ENCODE data around the gene TCP11. TPM values are rescaled to one million over a fixed set of nuclear protein-coding genes. Genes with fewer than 3 reads are reported as not detected.

TCP11 gene
- total RNA-seq, 2 experiments from 2014 or later = not detected

DNA sequence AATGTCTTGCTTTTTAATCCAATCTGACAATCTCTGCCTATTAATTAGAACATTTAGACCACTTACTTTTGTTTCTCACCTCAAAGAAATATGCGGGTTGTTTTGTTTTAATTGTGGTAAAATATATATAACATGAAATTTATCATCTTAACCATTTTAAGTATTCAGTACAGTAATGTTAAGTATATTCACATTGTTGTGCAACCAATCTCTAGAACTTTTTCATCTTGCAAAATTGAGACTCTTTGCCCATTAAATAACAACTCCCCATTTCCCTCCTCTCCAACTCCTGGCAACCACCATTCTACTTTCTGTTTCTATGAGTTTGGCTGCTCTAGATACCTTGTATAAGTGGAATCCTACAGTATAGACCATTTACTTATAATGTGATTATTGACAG lies 13.8 kb upstream of the TCP11 start:
- ChIA-PET POLR2A (no interaction called here), CTCF (interaction anchor here (0.8 to 3.2 kb wide), 4 partner anchors 15 to 168 kb away, joined by 3 to 13 read pairs (median 7); no protein-coding TSS in a partner anchor)
- Mint-ChIP-seq H3K36me3 (no peaks in the 10 kb centered on the region), H3K27ac (no peak overlapping the region), H3K4me1 (ENCODE audit: low read depth) (peaks cover 7% of the 10 kb centered on the region), H3K9me3 (no peaks in the 10 kb centered on the region), H3K4me3 (no peak overlapping the region), H3K27me3 (no peaks in the 10 kb centered on the region)
- intact Hi-C loops (cut with micrococcal nuclease) = no loop called here
- DNase-seq = no peak

GRCh38 chr6:35154262-35154661 lies 13.1 kb upstream of the TCP11 start:
- DNase-seq = no peak
- H3K27ac Mint-ChIP-seq = no peak overlapping the region
- CTCF ChIA-PET = interaction anchor here (1.4 to 3.2 kb wide), 3 partner anchors 14 to 167 kb away, joined by 5 to 13 read pairs (median 9); no protein-coding TSS in a partner anchor
- POLR2A ChIA-PET = no interaction called here
- intact Hi-C loops (cut with micrococcal nuclease) = no loop called here
- H3K4me3 Mint-ChIP-seq = no peak overlapping the region
- no peaks in the 10 kb centered on the region for H3K27me3 Mint-ChIP-seq
- no peaks in the 10 kb centered on the region for H3K9me3 Mint-ChIP-seq
- peaks cover 8% of the 10 kb centered on the region for H3K4me1 Mint-ChIP-seq (ENCODE audit: low read depth)
- H3K36me3 Mint-ChIP-seq = no peaks in the 10 kb centered on the region

GRCh38 chr6:35152067-35152707 lies 11.0 kb upstream of the TCP11 start:
- CTCF ChIA-PET = interaction anchor here (3.3 kb wide), 1 partner anchor 53 kb away, joined by 16 read pairs; no protein-coding TSS in a partner anchor

GRCh38 chr6:35151466-35151865 lies 10.3 kb upstream of the TCP11 start:
- intact Hi-C loops (cut with micrococcal nuclease) = no loop called here
- H3K4me1 Mint-ChIP-seq (ENCODE audit: low read depth) = peaks cover 26% of the 10 kb centered on the region
- no peak for DNase-seq
- no peak overlapping the region for H3K27ac Mint-ChIP-seq
- no peak overlapping the region for H3K4me3 Mint-ChIP-seq
- peaks cover 3% of the 10 kb centered on the region for H3K27me3 Mint-ChIP-seq
- H3K36me3 Mint-ChIP-seq = no peaks in the 10 kb centered on the region
- ChIA-PET POLR2A (no interaction called here), CTCF (interaction anchor here (0.7 to 3.3 kb wide), 4 partner anchors 12 to 164 kb away, joined by 5 to 16 read pairs (median 6); no protein-coding TSS in a partner anchor)
- H3K9me3 Mint-ChIP-seq = no peaks in the 10 kb centered on the region

More at GRCh38 chr6:35152067-35152707, 11.0 kb upstream of the TCP11 start:
- POLR2A ChIA-PET = no interaction called here
- Mint-ChIP-seq H3K27me3 (peaks cover 3% of the 10 kb centered on the region), H3K9me3 (no peaks in the 10 kb centered on the region), H3K27ac (no peak overlapping the region), H3K4me3 (no peak overlapping the region), H3K4me1 (ENCODE audit: low read depth) (peaks cover 26% of the 10 kb centered on the region), H3K36me3 (no peaks in the 10 kb centered on the region)
- no peak for DNase-seq
- intact Hi-C loops (cut with micrococcal nuclease) = no loop called here

GRCh38 chr6:35149891-35150566 lies 8.9 kb upstream of the TCP11 start:
- DNase-seq = no peak
- H3K4me1 Mint-ChIP-seq (ENCODE audit: low read depth) = peaks cover 26% of the 10 kb centered on the region
- H3K27ac Mint-ChIP-seq = no peak overlapping the region
- ChIA-PET CTCF (interaction anchor here (0.9 to 3.3 kb wide), 6 partner anchors 10 to 163 kb away, joined by 3 to 19 read pairs (median 8); no protein-coding TSS in a partner anchor), POLR2A (interaction anchor here (0.5 kb wide), 1 partner anchor 436 kb away, joined by 4 read pairs; no protein-coding TSS in a partner anchor)
- H3K27me3 Mint-ChIP-seq = peaks cover 3% of the 10 kb centered on the region
- H3K9me3 Mint-ChIP-seq = no peaks in the 10 kb centered on the region
- intact Hi-C loops (cut with micrococcal nuclease) = no loop called here
- H3K36me3 Mint-ChIP-seq = no peaks in the 10 kb centered on the region
- no peak overlapping the region for H3K4me3 Mint-ChIP-seq

DNA sequence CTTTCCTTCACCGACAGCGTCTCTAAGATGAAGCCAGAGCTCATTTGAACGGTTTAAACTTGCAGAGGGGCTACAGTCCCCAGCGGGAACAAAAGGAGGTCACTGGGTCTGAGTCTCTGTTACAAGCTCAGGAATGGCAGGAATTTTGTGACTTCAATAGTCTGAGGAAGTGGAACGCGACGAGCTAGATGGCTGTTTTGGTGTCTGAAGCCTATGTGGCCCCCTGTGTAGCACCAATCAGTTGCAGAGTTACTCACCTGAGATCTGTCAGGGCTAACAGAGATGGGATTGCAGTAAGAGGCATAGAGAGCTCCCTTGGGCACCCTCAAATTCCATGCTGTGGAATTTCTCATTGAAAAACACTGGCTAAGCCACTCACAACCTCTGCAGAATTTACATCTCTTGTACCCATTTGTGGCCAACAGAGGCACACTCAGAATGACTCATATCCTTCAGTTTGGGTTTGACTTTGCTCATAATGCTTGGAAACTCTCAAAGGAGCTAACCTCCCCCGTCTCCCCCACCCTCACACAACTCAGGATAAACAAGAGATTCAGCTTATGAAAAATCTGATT lies 7.1 kb upstream of the TCP11 start:
- Mint-ChIP-seq H3K4me3 (no peak overlapping the region), H3K4me1 (ENCODE audit: low read depth) (peaks cover 20% of the 10 kb centered on the region), H3K36me3 (no peaks in the 10 kb centered on the region), H3K27ac (peak overlapping the region; percentile 64), H3K9me3 (no peaks in the 10 kb centered on the region), H3K27me3 (peaks cover 3% of the 10 kb centered on the region)
- POLR2A ChIA-PET = interaction anchor here (1.0 kb wide), 1 partner anchor 68 kb away, joined by 3 read pairs; no protein-coding TSS in a partner anchor
- CTCF ChIA-PET = interaction anchor here (1.1 to 5.3 kb wide), 7 partner anchors 8 to 162 kb away, joined by 3 to 82 read pairs (median 10); no protein-coding TSS in a partner anchor
- peak; percentile 72 for DNase-seq
- intact Hi-C loops (cut with micrococcal nuclease) = loop anchor here (1.0 kb wide), 2 partner anchors 57 to 93 kb away; no protein-coding TSS in a partner anchor

DNA sequence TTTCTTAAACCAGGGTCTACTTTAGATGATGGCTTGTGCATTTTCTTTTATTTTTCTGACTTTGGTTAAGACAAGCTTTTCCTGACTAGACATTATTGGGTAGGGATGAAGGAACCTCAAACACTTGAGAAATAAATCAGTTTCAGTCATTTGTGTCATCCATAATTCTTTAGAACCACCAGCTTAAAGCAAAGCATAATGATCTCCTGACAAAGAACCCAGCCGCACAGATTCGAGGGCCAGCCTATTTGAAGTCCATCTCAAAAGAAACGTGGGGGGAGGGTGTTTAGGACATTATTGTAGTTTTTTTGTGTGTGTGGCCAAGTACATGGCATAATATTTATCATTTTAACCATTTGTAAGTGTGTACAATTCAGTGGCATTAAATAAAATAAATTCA lies 6.3 kb upstream of the TCP11 start:
- no peak for DNase-seq
- H3K4me1 Mint-ChIP-seq (ENCODE audit: low read depth) = peaks cover 21% of the 10 kb centered on the region
- ChIA-PET POLR2A (no interaction called here), CTCF (interaction anchor here (0.7 to 5.3 kb wide), 10 partner anchors 8 to 161 kb away, joined by 3 to 82 read pairs (median 5); no protein-coding TSS in a partner anchor)
- H3K27me3 Mint-ChIP-seq = peaks cover 3% of the 10 kb centered on the region
- H3K4me3 Mint-ChIP-seq = no peak overlapping the region
- H3K9me3 Mint-ChIP-seq = no peaks in the 10 kb centered on the region
- intact Hi-C loops (cut with micrococcal nuclease) = no loop called here
- no peak overlapping the region for H3K27ac Mint-ChIP-seq
- no peaks in the 10 kb centered on the region for H3K36me3 Mint-ChIP-seq

- POLR2A ChIA-PET = no interaction called here
Observed at GRCh38 chr6:35147026-35147425, 5.9 kb upstream of the TCP11 start.

GRCh38 chr6:35146453-35146852 lies 5.3 kb upstream of the TCP11 start:
- peak; percentile 65 for DNase-seq
- H3K9me3 Mint-ChIP-seq = no peaks in the 10 kb centered on the region
- no peak overlapping the region for H3K4me3 Mint-ChIP-seq
- peaks cover 25% of the 10 kb centered on the region for H3K4me1 Mint-ChIP-seq (ENCODE audit: low read depth)
- H3K27me3 Mint-ChIP-seq = peaks cover 5% of the 10 kb centered on the region
- intact Hi-C loops (cut with micrococcal nuclease) = no loop called here
- POLR2A ChIA-PET = no interaction called here
- CTCF ChIA-PET = interaction anchor here (0.7 to 5.3 kb wide), 8 partner anchors 52 to 160 kb away, joined by 3 to 82 read pairs (median 5); no protein-coding TSS in a partner anchor
- no peaks in the 10 kb centered on the region for H3K36me3 Mint-ChIP-seq
- H3K27ac Mint-ChIP-seq = no peak overlapping the region

More at GRCh38 chr6:35147026-35147425, 5.9 kb upstream of the TCP11 start:
- H3K27ac Mint-ChIP-seq = no peak overlapping the region
- H3K4me3 Mint-ChIP-seq = no peak overlapping the region
- CTCF ChIA-PET = interaction anchor here (0.7 to 5.3 kb wide), 7 partner anchors 51 to 160 kb away, joined by 3 to 82 read pairs (median 6); no protein-coding TSS in a partner anchor
- peaks cover 3% of the 10 kb centered on the region for H3K27me3 Mint-ChIP-seq
- DNase-seq = no peak
- no peaks in the 10 kb centered on the region for H3K9me3 Mint-ChIP-seq
- intact Hi-C loops (cut with micrococcal nuclease) = no loop called here
- peaks cover 22% of the 10 kb centered on the region for H3K4me1 Mint-ChIP-seq (ENCODE audit: low read depth)
- H3K36me3 Mint-ChIP-seq = no peaks in the 10 kb centered on the region

DNA sequence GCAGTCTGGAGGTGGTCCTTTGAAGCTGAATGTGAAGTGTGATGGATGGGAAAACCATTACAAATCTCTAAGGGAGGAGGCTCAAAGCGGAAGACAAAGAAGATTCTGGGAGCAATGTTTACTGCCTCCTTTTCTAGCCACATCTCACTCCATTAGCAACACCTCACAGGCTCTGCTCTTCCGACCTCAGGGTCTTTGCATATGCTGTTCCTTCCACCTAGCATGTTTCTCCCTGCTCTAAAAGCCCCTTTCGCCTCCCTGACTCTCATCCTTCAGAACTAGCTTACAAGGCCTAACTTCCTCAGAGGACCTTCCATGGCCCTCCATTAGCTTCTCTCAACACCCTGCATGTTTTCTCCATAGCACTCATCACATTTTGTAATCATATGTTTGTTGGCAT lies 4.6 kb upstream of the TCP11 start:
- CTCF ChIA-PET = interaction anchor here (0.7 to 5.3 kb wide), 4 partner anchors 57 to 138 kb away, joined by 3 to 82 read pairs (median 30); no protein-coding TSS in a partner anchor
- H3K4me3 Mint-ChIP-seq = no peak overlapping the region
- intact Hi-C loops (cut with micrococcal nuclease) = no loop called here
- H3K27ac Mint-ChIP-seq = no peak overlapping the region
- peaks cover 26% of the 10 kb centered on the region for H3K4me1 Mint-ChIP-seq (ENCODE audit: low read depth)
- peaks cover 6% of the 10 kb centered on the region for H3K27me3 Mint-ChIP-seq
- H3K9me3 Mint-ChIP-seq = no peaks in the 10 kb centered on the region
- POLR2A ChIA-PET = no interaction called here
- H3K36me3 Mint-ChIP-seq = no peaks in the 10 kb centered on the region
- no peak for DNase-seq

DNA sequence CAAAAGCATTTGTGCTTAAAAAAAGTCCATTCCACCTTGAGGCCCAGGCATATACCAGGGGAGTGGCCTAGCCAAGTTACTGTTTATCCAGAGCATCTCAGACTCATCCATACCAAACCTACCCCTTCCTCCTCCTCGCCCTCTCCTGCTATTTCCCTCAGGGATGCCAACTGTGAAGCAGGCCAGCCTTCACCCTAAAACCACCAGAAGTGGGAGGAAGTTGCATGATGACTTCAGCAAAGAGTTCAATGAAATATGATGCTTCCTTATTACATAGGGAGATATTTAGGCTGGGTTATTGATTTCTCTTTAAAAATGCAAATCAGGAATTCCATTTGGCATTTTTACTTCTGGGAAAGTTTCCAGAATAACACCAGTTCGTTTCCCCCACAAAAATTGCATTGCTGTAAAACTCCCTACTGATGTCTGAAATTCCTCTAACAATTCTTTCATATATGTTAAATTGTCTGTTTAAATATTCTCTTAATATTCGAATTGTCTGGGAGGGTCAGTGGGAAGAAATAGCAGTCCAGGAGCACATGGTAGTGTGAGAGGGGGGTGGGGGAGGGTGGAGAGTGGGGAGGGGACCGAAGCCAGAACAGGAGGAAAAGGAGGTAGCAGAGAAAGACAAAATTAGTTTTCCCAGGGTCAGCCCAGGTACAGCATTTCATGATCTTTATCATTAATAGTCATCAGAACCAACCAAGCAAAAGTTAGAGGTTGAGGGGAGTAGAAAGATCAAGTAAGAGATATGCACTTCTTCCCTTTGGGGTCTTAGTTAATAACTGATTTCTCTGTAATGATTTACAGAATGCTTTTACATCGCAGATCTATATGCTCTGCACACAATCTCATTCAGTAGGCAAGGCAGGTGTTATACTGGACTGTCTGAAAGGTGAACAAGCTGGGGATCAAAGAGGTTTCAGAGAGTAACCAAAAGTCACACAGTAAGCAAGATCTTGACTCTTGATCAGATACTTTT lies 1.7 kb upstream of the TCP11 start:
- CTCF ChIA-PET = interaction anchor here (4.2 kb wide), 1 partner anchor 63 kb away, joined by 51 read pairs; no protein-coding TSS in a partner anchor
- POLR2A ChIA-PET = no interaction called here

More for the DNA sequence above, 1.7 kb upstream of the TCP11 start:
- Mint-ChIP-seq H3K9me3 (no peaks in the 10 kb centered on the region), H3K36me3 (no peaks in the 10 kb centered on the region), H3K4me3 (no peak overlapping the region), H3K27me3 (peaks cover 17% of the 10 kb centered on the region), H3K4me1 (ENCODE audit: low read depth) (peaks cover 20% of the 10 kb centered on the region), H3K27ac (no peak overlapping the region)
- no peak for DNase-seq
- intact Hi-C loops (cut with micrococcal nuclease) = no loop called here
